CD4-positive, alpha-beta memory T cell (primary cell): ENCODE results near the gene STPG2. TPM values are rescaled to one million over a fixed set of nuclear protein-coding genes. Genes with fewer than 3 reads are reported as not detected.

Experiments used
- CTCF ChIA-PET: fragments of 350-600 bp; sonication (Branson Sonifier 250); formaldehyde crosslinking; loops from one replicate; lab custom pipeline; 2021; ENCODE audit warnings: inconsistent platforms; ENCODE audit not compliant: partially characterized antibody; lab: Charles Lee
- POLR2A ChIA-PET: fragments of 350-600 bp; sonication (Branson Sonifier 250); formaldehyde crosslinking; loops from one replicate; lab custom pipeline; 2021; ENCODE audit not compliant: partially characterized antibody; lab: Charles Lee
- DNase-seq, 5 donors: peaks; one replicate each; pipeline versions ENCODE4 v3.0.0 to v3.0.0-alpha.2; 2020 to 2022; ENCODE audit warnings: mixed read lengths in 1 of 5
- H3K27ac ChIP-seq: one replicate; pipeline ENCODE4 v1.7.0; 2013; ENCODE audit warnings: low read depth, low read length
- H3K27me3 ChIP-seq: 2 replicates; pipeline ENCODE4 v1.7.0; 2013; ENCODE audit warnings: mild to moderate bottlenecking, low read length, moderate library complexity; ENCODE audit not compliant: insufficient read depth
- H3K36me3 ChIP-seq: 2 replicates; pipeline ENCODE4 v1.7.0; 2013; ENCODE audit warnings: mild to moderate bottlenecking, low read length, moderate library complexity; ENCODE audit not compliant: insufficient read depth
- H3K4me1 ChIP-seq: 2 replicates; pipeline ENCODE4 v1.7.0; 2013; ENCODE audit warnings: mild to moderate bottlenecking, low read length, moderate library complexity; ENCODE audit not compliant: insufficient read depth
- H3K4me3 ChIP-seq, 2 donors: one replicate each; pipeline ENCODE4 v1.7.0; 2013; ENCODE audit warnings: low read length in 2 of 2, mild to moderate bottlenecking in 1 of 2
- H3K9me3 ChIP-seq, 2 donors: one replicate each; pipeline ENCODE4 v1.7.0; 2013; ENCODE audit warnings: low read length in 2 of 2, control low read depth in 1 of 2; ENCODE audit not compliant: control insufficient read depth in 1 of 2
- H3K27ac Mint-ChIP-seq, 7 donors: one replicate each; pipeline ENCODE4 v1.8.0; 2020 to 2021; ENCODE audit warnings: mixed read lengths in 7 of 7, mild to moderate bottlenecking in 6 of 7, inconsistent platforms in 3 of 7, moderate library complexity in 3 of 7
- H3K27me3 Mint-ChIP-seq, 2 donors: one replicate each; pipeline ENCODE4 v1.8.0; 2020 to 2021; ENCODE audit warnings: mixed read lengths in 2 of 2
- H3K36me3 Mint-ChIP-seq, 2 donors: one replicate each; pipeline ENCODE4 v1.8.0; 2020 to 2021; ENCODE audit warnings: mixed read lengths in 2 of 2, inconsistent platforms in 1 of 2, mild to moderate bottlenecking in 1 of 2
- H3K4me1 Mint-ChIP-seq, 4 donors: one replicate each; pipeline ENCODE4 v1.8.0; 2020 to 2021; ENCODE audit warnings: mixed read lengths in 4 of 4, mild to moderate bottlenecking in 1 of 4
- H3K4me3 Mint-ChIP-seq, 8 donors: one replicate each; pipeline ENCODE4 v1.8.0; 2020 to 2021; ENCODE audit warnings: mixed read lengths in 8 of 8, mild to moderate bottlenecking in 7 of 8, moderate library complexity in 6 of 8, inconsistent platforms in 3 of 8
- H3K9me3 Mint-ChIP-seq, 8 donors: one replicate each; pipeline ENCODE4 v1.8.0; 2020 to 2021; ENCODE audit warnings: mixed read lengths in 8 of 8, mild to moderate bottlenecking in 5 of 8, inconsistent platforms in 3 of 8, moderate library complexity in 1 of 8
- intact Hi-C: fragments of 100-400 bp; cut with micrococcal nuclease; formaldehyde crosslinking; loops from one replicate; pipeline ENCODE4 v1.15.1; 2023
- polyA plus RNA-seq, 2 donors: library from polyadenylated mRNA; unstranded; fragments of 300-500 nt; fragmentation: Illumina TruSeq; gene quantifications; one replicate each; pipeline ENCODE4 v1.2.3, GENCODE V29; 2021
- total RNA-seq, 2 experiments: library from RNA; stranded (reverse); gene quantifications; one replicate each; pipeline ENCODE4 v1.2.3, GENCODE V29; 2021

Gene STPG2
- total and polyA plus RNA-seq, 4 experiments from 2014 or later = 0.47 to 0.84 TPM; not detected in 2

- Histone ChIP-seq H3K9me3 (no peaks in the 10 kb centered on the region), H3K27ac (no peak overlapping the region), H3K4me3 (no peak overlapping the region), H3K4me1 (no peaks in the 10 kb centered on the region), H3K36me3 (no peaks in the 10 kb centered on the region), H3K27me3 (no peaks in the 10 kb centered on the region)
- Mint-ChIP-seq H3K4me1 (no peaks in the 10 kb centered on the region), H3K27ac (no peak overlapping the region), H3K4me3 (no peak overlapping the region), H3K27me3 (no peaks in the 10 kb centered on the region), H3K9me3 (peaks cover 2 to 26% (median 19%) of the 10 kb centered on the region in 8 donors), H3K36me3 (no peaks in the 10 kb centered on the region)
- intact Hi-C loops = no loop called here
- DNase-seq = no peak
- ChIA-PET POLR2A (no interaction called here), CTCF (no interaction called here)
Observed at GRCh38 chr4:97624204-97624603, 519.1 kb downstream of the STPG2 start.

- Mint-ChIP-seq H3K4me3 (no peak overlapping the region), H3K4me1 (no peaks in the 10 kb centered on the region), H3K36me3 (no peaks in the 10 kb centered on the region), H3K27me3 (no peaks in the 10 kb centered on the region), H3K27ac (no peak overlapping the region), H3K9me3 (peaks cover 0 to 12% (median under 1%) of the 10 kb centered on the region in 8 donors)
- ChIA-PET CTCF (no interaction called here), POLR2A (no interaction called here)
- DNase-seq = no peak
- Histone ChIP-seq H3K36me3 (no peaks in the 10 kb centered on the region), H3K27me3 (no peaks in the 10 kb centered on the region), H3K4me3 (no peak overlapping the region), H3K9me3 (no peaks in the 10 kb centered on the region), H3K4me1 (no peaks in the 10 kb centered on the region), H3K27ac (no peak overlapping the region)
- intact Hi-C loops = no loop called here
Observed at GRCh38 chr4:97605932-97606331, 537.3 kb downstream of the STPG2 start.

- H3K27me3 Mint-ChIP-seq = no peaks in the 10 kb centered on the region
- H3K9me3 ChIP-seq = no peaks in the 10 kb centered on the region
- no peak for DNase-seq
- H3K36me3 ChIP-seq = no peaks in the 10 kb centered on the region
- H3K4me1 ChIP-seq = no peaks in the 10 kb centered on the region
- no peaks in the 10 kb centered on the region for H3K27me3 ChIP-seq
- CTCF ChIA-PET = no interaction called here
- POLR2A ChIA-PET = no interaction called here
- no peaks in the 10 kb centered on the region for H3K36me3 Mint-ChIP-seq
- H3K4me3 ChIP-seq = no peak overlapping the region
- H3K27ac Mint-ChIP-seq = no peak overlapping the region
- H3K9me3 Mint-ChIP-seq = peaks cover 0 to 30% (median 14%) of the 10 kb centered on the region in 8 donors
- H3K27ac ChIP-seq = no peak overlapping the region
- intact Hi-C loops = no loop called here
- no peaks in the 10 kb centered on the region for H3K4me1 Mint-ChIP-seq
- H3K4me3 Mint-ChIP-seq = no peak overlapping the region
Observed at GRCh38 chr4:97593248-97593647, 550.0 kb downstream of the STPG2 start.

DNA sequence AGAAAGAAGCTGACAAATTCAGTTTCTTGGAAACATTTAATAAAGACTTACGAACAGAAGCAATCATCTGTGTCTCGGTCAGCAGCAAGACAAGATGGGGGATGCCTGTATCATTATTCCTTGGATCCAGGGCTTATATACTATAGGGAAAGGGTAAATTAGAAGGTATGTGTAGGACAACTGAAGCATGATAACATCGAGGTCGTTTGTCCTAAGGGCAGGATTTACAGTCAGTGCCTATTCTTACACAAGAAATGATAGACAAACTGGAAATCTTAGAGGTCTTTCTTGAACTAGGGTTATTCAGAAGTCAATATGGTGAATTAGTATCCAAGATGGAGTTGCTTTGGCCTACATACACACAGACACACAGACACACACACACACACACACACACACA, 553.0 kb downstream of the STPG2 start:
- no peaks in the 10 kb centered on the region for H3K36me3 ChIP-seq
- no peak overlapping the region for H3K27ac ChIP-seq
- intact Hi-C loops = no loop called here
- POLR2A ChIA-PET = no interaction called here
- no peak overlapping the region for H3K4me3 Mint-ChIP-seq
- H3K4me3 ChIP-seq = no peak overlapping the region
- no peaks in the 10 kb centered on the region for H3K27me3 ChIP-seq
- H3K4me1 Mint-ChIP-seq = no peaks in the 10 kb centered on the region
- H3K9me3 ChIP-seq = no peaks in the 10 kb centered on the region
- no peaks in the 10 kb centered on the region for H3K27me3 Mint-ChIP-seq
- H3K36me3 Mint-ChIP-seq = no peaks in the 10 kb centered on the region
- no peaks in the 10 kb centered on the region for H3K4me1 ChIP-seq
- no peak for DNase-seq
- H3K27ac Mint-ChIP-seq = no peak overlapping the region
- peaks cover 0 to 23% (median 7%) of the 10 kb centered on the region in 8 donors for H3K9me3 Mint-ChIP-seq
- CTCF ChIA-PET = no interaction called here

- Mint-ChIP-seq H3K4me1 (no peaks in the 10 kb centered on the region), H3K27me3 (no peaks in the 10 kb centered on the region), H3K36me3 (no peaks in the 10 kb centered on the region), H3K27ac (no peak overlapping the region), H3K4me3 (no peak overlapping the region), H3K9me3 (peaks cover 0 to 22% (median 7%) of the 10 kb centered on the region in 8 donors)
- CTCF ChIA-PET = no interaction called here
- intact Hi-C loops = no loop called here
- no peak for DNase-seq
- no peaks in the 10 kb centered on the region for H3K36me3 ChIP-seq
- POLR2A ChIA-PET = no interaction called here
- H3K27ac ChIP-seq = no peak overlapping the region
- no peaks in the 10 kb centered on the region for H3K4me1 ChIP-seq
- H3K9me3 ChIP-seq = no peaks in the 10 kb centered on the region
- H3K4me3 ChIP-seq = no peak overlapping the region
- no peaks in the 10 kb centered on the region for H3K27me3 ChIP-seq
Observed at GRCh38 chr4:97589481-97590196, 553.6 kb downstream of the STPG2 start.

GRCh38 chr4:97587912-97588311, 555.4 kb downstream of the STPG2 start:
- H3K27me3 ChIP-seq = no peaks in the 10 kb centered on the region
- intact Hi-C loops = no loop called here
- H3K9me3 ChIP-seq = no peaks in the 10 kb centered on the region
- Mint-ChIP-seq H3K27me3 (no peaks in the 10 kb centered on the region), H3K27ac (no peak overlapping the region), H3K36me3 (no peaks in the 10 kb centered on the region), H3K4me1 (no peaks in the 10 kb centered on the region), H3K4me3 (no peak overlapping the region), H3K9me3 (peaks cover 0 to 12% (median 3%) of the 10 kb centered on the region in 8 donors)
- DNase-seq = no peak
- H3K36me3 ChIP-seq = no peaks in the 10 kb centered on the region
- ChIA-PET CTCF (no interaction called here), POLR2A (no interaction called here)
- H3K4me1 ChIP-seq = no peaks in the 10 kb centered on the region
- no peak overlapping the region for H3K27ac ChIP-seq
- H3K4me3 ChIP-seq = no peak overlapping the region

DNA sequence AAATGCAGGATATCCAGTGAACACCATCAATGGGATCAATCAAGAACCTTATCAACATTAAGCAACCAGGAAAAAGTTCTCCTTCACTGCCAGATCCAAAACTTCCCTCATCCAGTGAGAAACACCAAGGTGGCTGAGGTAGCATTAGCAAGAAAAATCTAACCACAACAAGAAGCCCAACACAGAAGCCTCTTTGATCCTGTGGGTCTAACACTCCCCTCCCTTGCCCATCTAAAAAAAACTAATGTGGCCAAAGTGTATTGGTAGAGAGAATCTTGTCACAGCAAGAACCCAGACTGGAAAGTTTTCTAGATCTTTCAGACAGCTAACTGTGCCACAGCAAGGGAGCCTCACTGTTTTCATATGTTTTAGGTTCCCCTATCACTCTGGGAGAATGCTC, 558.0 kb downstream of the STPG2 start:
- intact Hi-C loops = no loop called here
- Histone ChIP-seq H3K27ac (no peak overlapping the region), H3K9me3 (no peaks in the 10 kb centered on the region), H3K4me3 (no peak overlapping the region), H3K27me3 (no peaks in the 10 kb centered on the region), H3K4me1 (no peaks in the 10 kb centered on the region), H3K36me3 (no peaks in the 10 kb centered on the region)
- ChIA-PET CTCF (no interaction called here), POLR2A (no interaction called here)
- Mint-ChIP-seq H3K27ac (no peak overlapping the region), H3K36me3 (no peaks in the 10 kb centered on the region), H3K9me3 (peaks cover 0 to 10% (median 0%) of the 10 kb centered on the region in 8 donors), H3K4me1 (no peaks in the 10 kb centered on the region), H3K27me3 (no peaks in the 10 kb centered on the region), H3K4me3 (no peak overlapping the region)
- DNase-seq = no peak
